ENCODE results near the gene GCFC2. TPM values are rescaled to one million over a fixed set of nuclear protein-coding genes. Genes with fewer than 3 reads are reported as not detected.

Gene GCFC2
- total RNA-seq, 1 donor from 2014 or later: 13.6 TPM

DNA sequence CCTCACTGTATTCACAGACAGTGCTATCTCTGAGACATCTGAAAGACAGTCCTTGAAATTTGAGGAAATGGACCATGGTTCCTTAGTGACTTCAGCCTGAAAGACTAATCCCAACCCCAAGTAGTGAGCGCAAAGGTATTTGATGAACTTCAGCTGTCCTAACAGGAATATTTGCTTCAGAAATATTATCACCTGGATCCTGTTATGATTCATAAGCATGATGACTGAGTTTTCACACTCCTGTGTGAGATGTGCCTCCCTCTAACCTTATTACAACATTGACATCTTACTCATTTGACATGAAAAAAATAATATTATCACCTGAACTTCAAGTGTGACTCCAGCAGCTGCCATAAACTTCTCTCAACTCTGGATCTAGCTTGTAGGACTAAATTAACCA is 75.8 kb downstream of the GCFC2 start:
- DNase-seq: no peak
- ATAC-seq: no peak
- intact Hi-C loops (cut with micrococcal nuclease): no loop called here

DNA sequence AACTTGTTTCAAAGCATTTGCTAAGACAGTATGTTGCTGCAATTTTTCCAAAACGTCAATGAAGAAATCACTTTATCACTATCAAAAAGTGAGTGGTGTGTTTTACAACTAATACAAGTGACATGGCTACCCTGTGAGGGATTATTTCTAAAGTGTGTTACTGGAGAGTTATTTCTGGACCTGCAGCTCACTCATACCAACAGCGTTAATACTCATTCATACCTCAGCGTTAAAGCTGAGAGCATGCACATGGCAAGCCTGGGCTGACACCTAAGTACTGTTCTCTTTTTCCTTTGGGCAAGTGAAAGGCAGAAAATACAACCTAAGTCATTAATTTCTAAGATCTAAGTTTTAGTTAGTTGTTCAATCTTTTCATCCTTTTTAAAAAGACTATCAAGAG is 77.1 kb downstream of the GCFC2 start:
- intact Hi-C loops (cut with micrococcal nuclease): no loop called here
- ATAC-seq (peak; percentile 93), DNase-seq (no peak)

DNA sequence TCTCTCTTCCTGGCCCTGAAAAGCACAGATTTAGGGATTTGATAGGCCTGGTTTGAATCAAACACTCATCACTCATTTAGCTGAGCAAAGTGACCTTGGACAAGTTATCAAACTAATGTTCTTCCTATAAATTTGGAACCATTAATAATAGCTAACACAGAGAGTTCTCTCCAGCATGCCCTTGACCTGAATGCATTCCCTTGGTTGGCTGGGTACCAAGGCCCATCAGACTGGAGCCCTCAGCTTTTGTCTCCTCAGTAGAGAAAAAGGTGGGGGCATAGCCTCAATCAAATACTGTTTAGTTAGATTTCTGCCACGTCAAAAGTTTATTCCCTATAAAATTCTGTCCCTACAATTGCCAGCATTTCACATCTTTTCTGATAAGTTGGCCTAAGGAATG is 77.9 kb downstream of the GCFC2 start:
- ATAC-seq (peak; percentile 76), DNase-seq (peak; percentile 43)
- intact Hi-C loops (cut with micrococcal nuclease): no loop called here

DNA sequence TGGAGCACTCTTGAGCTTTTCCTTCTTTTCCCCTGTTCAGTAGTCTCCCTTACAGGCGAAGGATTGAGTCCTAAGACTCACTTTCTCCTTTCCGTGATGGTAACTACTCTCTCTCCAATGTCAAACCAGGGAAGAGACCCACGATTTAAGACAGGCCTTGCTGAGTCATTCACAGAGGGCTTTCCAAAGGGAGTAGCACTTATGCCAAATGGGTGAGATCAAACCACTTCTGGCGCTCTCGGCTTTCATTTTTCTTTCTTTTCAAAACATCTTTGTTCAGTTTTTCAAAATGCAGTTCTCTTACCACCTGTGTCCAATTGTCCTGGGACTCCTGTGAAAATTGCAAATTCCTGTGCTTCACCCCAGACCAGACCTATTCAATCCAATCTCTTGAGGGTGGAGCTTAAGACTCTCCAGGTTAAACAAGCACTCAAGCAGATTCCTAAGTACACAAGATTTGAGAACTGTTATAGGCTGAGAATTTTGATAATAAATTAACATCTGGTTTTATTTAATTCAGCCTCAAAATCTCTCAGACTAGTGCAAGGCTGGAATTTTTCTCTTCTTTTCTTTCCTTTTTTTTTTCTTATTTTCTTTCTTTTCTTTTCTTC is 78.5 kb downstream of the GCFC2 start:
- DNase-seq (no peak), ATAC-seq (peak; percentile 39)

DNA sequence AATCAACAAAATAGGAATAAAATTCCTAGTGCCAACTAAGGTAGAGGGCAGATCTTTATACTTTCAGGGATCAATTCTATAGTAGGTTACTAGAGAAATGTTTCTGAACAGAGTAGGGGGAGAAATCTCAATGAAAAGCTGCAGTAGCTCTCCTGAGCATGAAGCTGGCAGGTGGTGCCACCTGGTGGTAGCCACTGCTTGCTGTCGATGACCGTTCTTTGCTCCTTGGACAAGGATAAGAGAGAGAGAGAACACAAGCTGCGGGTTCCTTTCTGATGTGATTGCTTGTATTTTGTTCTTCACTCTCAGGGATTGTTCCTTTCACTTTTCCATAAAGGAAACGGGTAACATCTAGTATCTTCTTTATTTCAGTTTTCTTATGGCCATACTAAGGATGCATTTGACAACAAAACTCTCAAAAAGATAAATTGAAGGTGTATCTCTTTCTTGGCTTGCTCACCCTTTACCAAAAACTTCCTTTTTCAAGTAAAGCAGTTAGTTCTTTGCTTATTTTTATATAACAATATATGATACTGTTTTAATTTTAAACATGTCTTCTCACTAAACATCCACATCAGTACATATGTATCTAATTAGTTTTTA is 82.7 kb downstream of the GCFC2 start:
- intact Hi-C loops (cut with micrococcal nuclease): no loop called here
- DNase-seq (peak; percentile 82), ATAC-seq (peak; percentile 63)

More for the DNA sequence above, 78.5 kb downstream of the GCFC2 start:
- intact Hi-C loops (cut with micrococcal nuclease): no loop called here

DNA sequence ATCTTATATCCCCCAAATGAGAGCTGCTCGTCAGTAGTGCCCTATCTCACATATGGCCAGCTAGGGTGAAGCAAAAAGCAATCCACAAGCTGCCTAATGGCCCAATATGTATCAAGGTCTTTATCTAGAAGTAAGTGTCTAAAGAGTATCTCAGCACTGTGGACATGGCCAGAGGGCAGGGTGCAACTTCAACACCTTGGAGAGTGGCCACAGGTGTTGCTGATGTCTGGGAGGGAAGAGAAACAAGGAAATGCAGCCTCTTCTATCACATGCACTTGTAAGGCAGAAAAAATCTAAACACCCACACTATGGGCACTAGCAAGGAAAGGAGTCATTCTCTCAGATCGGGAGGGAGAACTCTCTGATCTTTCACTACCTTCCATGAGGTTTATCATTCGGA is 87.8 kb downstream of the GCFC2 start:
- no peak for ATAC-seq
- DNase-seq: no peak
- intact Hi-C loops (cut with micrococcal nuclease): no loop called here

DNA sequence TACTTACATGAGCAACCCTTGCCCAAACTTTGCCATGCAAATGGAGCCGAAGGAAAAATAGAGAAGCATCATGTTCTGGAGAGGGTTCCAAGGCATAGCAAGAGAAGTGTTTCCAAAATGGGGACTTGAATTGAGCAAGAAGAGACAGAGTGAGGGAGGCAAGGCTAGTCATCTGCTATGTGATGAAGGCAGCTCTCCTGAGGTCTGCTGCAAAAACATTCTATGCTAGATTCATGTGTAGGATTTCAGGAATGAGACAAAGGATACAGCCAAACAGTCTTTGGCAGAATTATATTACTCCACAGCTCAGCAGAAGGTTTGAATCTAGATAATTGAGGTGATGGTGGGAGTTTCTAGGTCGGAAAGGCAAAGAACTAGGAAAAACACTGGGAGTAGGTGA is 88.2 kb downstream of the GCFC2 start:
- DNase-seq (no peak), ATAC-seq (no peak)
- intact Hi-C loops (cut with micrococcal nuclease): no loop called here

DNA sequence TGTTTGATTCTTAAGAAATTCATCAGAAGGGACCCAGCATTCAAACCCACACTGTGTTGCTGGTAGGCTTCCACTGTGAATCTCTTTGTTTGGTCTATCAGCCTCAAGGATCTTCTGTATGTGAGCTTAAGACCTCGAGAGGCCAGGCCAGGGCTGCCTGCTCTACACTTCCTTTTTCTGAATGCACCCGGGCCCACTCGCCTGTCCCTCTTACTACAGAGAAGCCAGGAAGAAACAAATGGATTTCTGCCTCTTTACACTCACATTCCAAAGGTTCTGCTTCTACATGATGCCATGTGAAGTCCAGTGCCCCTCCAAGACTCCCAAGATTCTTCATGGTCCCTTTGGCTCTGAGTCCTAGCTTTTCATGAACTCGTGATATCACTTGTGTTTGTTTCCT is 89.5 kb downstream of the GCFC2 start:
- ATAC-seq (no peak), DNase-seq (no peak)
- intact Hi-C loops (cut with micrococcal nuclease): no loop called here

DNA sequence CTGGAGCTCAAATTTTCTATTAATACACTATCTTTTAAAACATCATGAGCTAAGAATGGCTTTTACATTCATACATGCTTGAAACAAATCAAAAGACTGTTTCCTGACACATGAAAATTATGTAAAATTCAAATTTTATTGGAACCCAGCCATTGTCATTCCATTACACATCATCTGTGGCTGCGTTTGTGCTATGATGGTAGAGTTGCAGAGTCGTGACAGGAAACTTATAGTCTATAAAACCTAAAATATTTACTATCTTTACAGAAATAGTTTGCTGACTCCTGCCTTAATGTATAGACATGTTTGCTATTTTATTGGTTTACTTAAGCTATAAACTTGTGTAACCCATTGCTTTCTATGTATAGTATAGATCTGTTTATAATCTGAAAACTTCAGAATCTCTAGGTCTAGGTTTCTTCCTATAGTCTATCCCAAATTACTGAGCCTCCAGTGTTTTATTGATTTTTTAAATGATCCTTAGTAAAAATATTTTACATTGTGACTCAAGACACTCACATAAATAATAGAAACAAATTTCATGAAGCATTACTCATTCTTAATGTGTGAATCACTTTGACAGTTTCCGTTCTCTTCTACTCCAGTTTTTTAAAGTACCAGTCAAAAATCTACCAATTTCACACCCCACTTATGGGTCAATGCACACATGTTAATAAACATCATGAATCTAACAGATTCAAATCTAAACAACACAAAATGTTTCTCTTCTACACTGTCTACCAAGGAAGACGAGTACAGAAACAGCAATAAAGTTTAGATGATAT is 90.6 kb downstream of the GCFC2 start:
- DNase-seq: no peak
- intact Hi-C loops (cut with micrococcal nuclease): no loop called here
- ATAC-seq: no peak

DNA sequence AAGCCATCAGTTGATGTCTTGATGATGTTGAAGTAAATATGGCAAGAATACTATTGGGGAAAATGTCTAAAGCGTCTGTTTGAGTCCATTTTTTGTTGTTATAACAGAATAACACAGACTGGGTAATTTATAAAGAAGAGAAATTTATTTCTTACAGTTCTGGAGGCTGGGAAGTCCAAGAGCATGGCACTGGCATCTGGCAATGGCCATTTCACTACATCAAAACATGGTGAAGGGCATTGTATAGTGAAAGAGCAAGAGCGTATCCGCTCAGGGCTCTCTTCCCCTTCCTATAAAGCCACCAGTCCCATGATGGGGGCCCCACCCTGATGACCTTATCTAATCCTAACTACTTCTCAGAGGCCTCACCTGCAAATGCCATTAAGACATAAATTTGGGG is 93.8 kb downstream of the GCFC2 start:
- no peak for ATAC-seq
- intact Hi-C loops (cut with micrococcal nuclease): no loop called here
- no peak for DNase-seq

DNA sequence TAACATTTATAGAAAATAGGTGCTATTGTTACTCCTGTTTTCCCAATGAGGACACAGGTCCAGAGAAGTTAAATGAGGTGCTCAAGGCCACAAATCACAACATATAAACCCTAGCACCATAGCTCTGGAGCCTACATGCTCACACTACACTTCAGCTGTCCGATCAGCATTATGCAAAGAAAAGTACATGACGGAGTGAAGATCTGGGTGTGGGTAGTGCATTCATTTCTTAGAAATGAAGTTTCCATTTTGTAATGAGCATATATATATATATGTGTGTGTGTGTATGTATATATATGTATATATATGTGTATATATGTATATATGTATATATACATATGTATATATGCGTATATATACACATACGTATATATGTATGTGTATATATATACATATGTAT is 94.3 kb downstream of the GCFC2 start:
- DNase-seq (no peak), ATAC-seq (no peak)
- intact Hi-C loops (cut with micrococcal nuclease): no loop called here

DNA sequence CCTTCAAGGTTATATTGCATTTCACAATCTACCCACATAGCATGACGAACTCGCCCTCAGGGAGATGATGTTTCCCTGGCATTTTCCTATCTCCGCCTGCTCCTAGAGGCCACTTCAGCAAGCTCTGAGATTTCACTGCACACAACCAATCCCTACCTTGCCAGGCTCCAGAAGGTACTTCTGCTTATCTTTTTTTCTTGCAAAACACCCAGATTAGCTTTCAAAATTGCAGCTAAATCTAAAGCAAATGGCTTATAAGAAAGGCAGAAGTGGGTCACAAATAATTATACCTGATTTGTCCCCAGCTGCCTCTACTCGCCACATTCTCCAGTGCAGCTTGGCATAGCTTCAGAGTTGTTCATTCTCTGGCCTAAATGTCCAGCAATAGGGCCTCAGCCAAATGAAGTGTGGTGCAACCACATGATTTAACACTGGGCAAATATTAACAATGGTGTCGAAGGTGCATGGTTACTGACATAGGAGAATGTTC is 96.5 kb downstream of the GCFC2 start:
- intact Hi-C loops (cut with micrococcal nuclease): no loop called here
- ATAC-seq (no peak), DNase-seq (no peak)

DNA sequence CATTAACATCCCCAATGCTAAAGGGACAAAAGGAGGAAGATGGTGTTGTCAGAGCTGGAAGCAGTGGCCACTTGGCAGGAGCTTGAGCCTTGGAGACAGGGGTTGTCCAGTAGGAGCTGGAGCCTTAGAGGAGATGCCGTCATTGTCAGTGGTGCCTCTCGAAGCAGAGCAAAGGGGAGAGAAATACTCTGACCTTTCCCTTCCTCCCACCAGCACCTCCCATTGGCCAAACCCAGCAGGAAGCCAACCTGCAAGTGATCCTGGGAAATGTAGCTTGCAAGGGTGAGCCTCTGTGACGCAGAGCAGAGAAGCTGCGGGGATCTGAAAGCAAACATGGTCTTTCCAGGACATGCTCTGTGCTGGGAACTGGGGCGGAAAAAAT is 97.9 kb downstream of the GCFC2 start:
- ATAC-seq (no peak), DNase-seq (no peak)
- intact Hi-C loops (cut with micrococcal nuclease): no loop called here

Other genes with a start within 250 kb of the GCFC2 start
- gene EVA1A, start 150.0 kb downstream of the GCFC2 start, total RNA-seq: 0.94 TPM
- 60.1 TPM for gene MRPL19, start 64.1 kb downstream of the GCFC2 start, total RNA-seq